Measurements from ENCODE around the gene ITSN2. TPM values are rescaled to one million over a fixed set of nuclear protein-coding genes. Genes with fewer than 3 reads are reported as not detected.

The ITSN2 gene
- polyA plus RNA-seq, 1 donor from 2014 or later, result 10.6 TPM

- no peak overlapping the region for H2AFZ ChIP-seq (ENCODE audit: low read depth, low read length)
- no peaks in the 10 kb centered on the region for H3K27me3 ChIP-seq (ENCODE audit: insufficient read depth, low read depth, low read length)
- H3K79me2 ChIP-seq (replicated peaks; ENCODE audit: insufficient read depth, low read length), result no peaks in the 10 kb centered on the region
- no peak overlapping the region for H3K9ac ChIP-seq (ENCODE audit: low read length)
- TF ChIP-seq REST (IDR thresholded peaks at IDR 0.05; ENCODE audit: borderline replicate concordance) (no peak), POLR2AphosphoS5 (IDR thresholded peaks at IDR 0.05) (no peak), EZH2 (IDR thresholded peaks at IDR 0.05; ENCODE audit: borderline replicate concordance, insufficient read depth, low read length, poor library complexity, severe bottlenecking) (no peak), SMC3 (conservative IDR thresholded peaks at IDR 0.05; ENCODE audit: poor library complexity) (no peak), MXI1 (conservative IDR thresholded peaks at IDR 0.05; ENCODE audit: poor library complexity, severe bottlenecking) (no peak)
- no peak overlapping the region for H3K4me2 ChIP-seq (ENCODE audit: low read length)
- no peak overlapping the region for H3K27ac ChIP-seq (ENCODE audit: low read length)
- no peaks in the 10 kb centered on the region for H3K9me3 ChIP-seq (ENCODE audit: low read length)
- H3K9me2 ChIP-seq (ENCODE audit: insufficient read depth, low read length), result no peaks in the 10 kb centered on the region
- H4K20me1 ChIP-seq (ENCODE audit: insufficient read depth), result no peaks in the 10 kb centered on the region
- H3K36me3 ChIP-seq (ENCODE audit: insufficient read depth, low read length), result no peaks in the 10 kb centered on the region
- no peak overlapping the region for H3K4me3 ChIP-seq (ENCODE audit: low read length)
- H3F3A ChIP-seq (ENCODE audit: insufficient read depth, low read length, poor library complexity, severe bottlenecking), result no peaks in the 10 kb centered on the region
Observed at GRCh38 chr2:24247592-24247991, 112.7 kb downstream of the ITSN2 start.

GRCh38 chr2:24247164-24247563, 113.2 kb downstream of the ITSN2 start:
- Histone ChIP-seq H3K36me3 (ENCODE audit: insufficient read depth, low read length) (no peaks in the 10 kb centered on the region), H3K27me3 (ENCODE audit: insufficient read depth, low read depth, low read length) (no peaks in the 10 kb centered on the region), H3K9ac (ENCODE audit: low read length) (no peak overlapping the region), H2AFZ (ENCODE audit: low read depth, low read length) (no peak overlapping the region), H3K4me2 (ENCODE audit: low read length) (no peak overlapping the region), H4K20me1 (ENCODE audit: insufficient read depth) (no peaks in the 10 kb centered on the region), H3F3A (ENCODE audit: insufficient read depth, low read length, poor library complexity, severe bottlenecking) (no peaks in the 10 kb centered on the region), H3K27ac (ENCODE audit: low read length) (no peak overlapping the region), H3K4me3 (ENCODE audit: low read length) (no peak overlapping the region), H3K9me2 (ENCODE audit: insufficient read depth, low read length) (no peaks in the 10 kb centered on the region), H3K79me2 (replicated peaks; ENCODE audit: insufficient read depth, low read length) (no peaks in the 10 kb centered on the region), H3K9me3 (ENCODE audit: low read length) (no peaks in the 10 kb centered on the region)
- TF ChIP-seq EZH2 (IDR thresholded peaks at IDR 0.05; ENCODE audit: borderline replicate concordance, insufficient read depth, low read length, poor library complexity, severe bottlenecking) (no peak), POLR2AphosphoS5 (IDR thresholded peaks at IDR 0.05) (no peak), REST (IDR thresholded peaks at IDR 0.05; ENCODE audit: borderline replicate concordance) (no peak), SMC3 (conservative IDR thresholded peaks at IDR 0.05; ENCODE audit: poor library complexity) (no peak), EP300 (conservative IDR thresholded peaks at IDR 0.05; ENCODE audit: poor library complexity, severe bottlenecking) (no peak), RAD21 (conservative IDR thresholded peaks at IDR 0.05) (no peak), MXI1 (conservative IDR thresholded peaks at IDR 0.05; ENCODE audit: poor library complexity, severe bottlenecking) (no peak)
